Activated naive CD4-positive, alpha-beta T cell treated with anti-CD3 and anti-CD28 coated beads, Interleukin-2, amount 50 U/mL, for 16 hours (primary cell): ENCODE data around the gene RAB6B.

ENCODE experiments used
- DNase-seq: peaks from one replicate; pipeline ENCODE4 v3.0.0-alpha.2; 2020

RAB6B gene

GRCh38 chr3:133880886-133881455 is 14.7 kb downstream of the RAB6B start:
- no peak for DNase-seq

GRCh38 chr3:133880287-133880686 is 15.4 kb downstream of the RAB6B start:
- no peak for DNase-seq

GRCh38 chr3:133878518-133878917 is 17.2 kb downstream of the RAB6B start:
- DNase-seq, result no peak

GRCh38 chr3:133877221-133877620 is 18.5 kb downstream of the RAB6B start:
- no peak for DNase-seq

- no peak for DNase-seq
These were observed 20.8 kb downstream of the RAB6B start for GRCh38 chr3:133874761-133875438.

GRCh38 chr3:133874344-133874743 is 21.3 kb downstream of the RAB6B start:
- DNase-seq, result no peak

- no peak for DNase-seq
These were observed 22.9 kb downstream of the RAB6B start for GRCh38 chr3:133872781-133873180.

GRCh38 chr3:133872161-133872560 is 23.5 kb downstream of the RAB6B start:
- no peak for DNase-seq

- DNase-seq, result no peak
These were observed 24.2 kb downstream of the RAB6B start for GRCh38 chr3:133871368-133872090.

GRCh38 chr3:133870822-133871221 is 24.9 kb downstream of the RAB6B start:
- no peak for DNase-seq

- DNase-seq, result no peak
These were observed 26.1 kb downstream of the RAB6B start for GRCh38 chr3:133869586-133869985.

- DNase-seq, result no peak
These were observed 26.8 kb downstream of the RAB6B start for GRCh38 chr3:133868758-133869475.

GRCh38 chr3:133868186-133868585 is 27.5 kb downstream of the RAB6B start:
- DNase-seq, result no peak

- no peak for DNase-seq
These were observed 29.5 kb downstream of the RAB6B start for GRCh38 chr3:133866141-133866540.

- no peak for DNase-seq
These were observed 30.4 kb downstream of the RAB6B start for GRCh38 chr3:133865136-133865855.

- DNase-seq, result no peak
These were observed 31.1 kb downstream of the RAB6B start for GRCh38 chr3:133864616-133865015.

- DNase-seq, result no peak
These were observed 31.8 kb downstream of the RAB6B start for GRCh38 chr3:133863911-133864310.

- DNase-seq, result no peak
These were observed 33.5 kb downstream of the RAB6B start for GRCh38 chr3:133862161-133862560.

- DNase-seq, result no peak
These were observed 35.2 kb downstream of the RAB6B start for GRCh38 chr3:133860519-133860918.

- DNase-seq, result no peak
These were observed 36.1 kb downstream of the RAB6B start for GRCh38 chr3:133859381-133860234.

GRCh38 chr3:133857767-133858166 is 37.9 kb downstream of the RAB6B start:
- no peak for DNase-seq

- no peak for DNase-seq
These were observed 39.4 kb downstream of the RAB6B start for GRCh38 chr3:133856316-133856715.
